AG04449 (cell line): ENCODE results near the gene LSM12.

Experiments used
- CTCF ChIA-PET: fragments of 350-600 bp; formaldehyde crosslinking; extraction: SDS; loops from one replicate; lab custom pipeline; 2021; ENCODE audit warnings: antibody characterized with exemption; lab: Yijun Ruan, JAX
- POLR2A ChIA-PET: fragments of 400-600, 350-600 bp; formaldehyde crosslinking; extraction: SDS; loops from one replicate; lab custom pipeline; 2020; ENCODE audit warnings: antibody characterized with exemption, inconsistent platforms; lab: Yijun Ruan, JAX
- DNase-seq: peaks from one replicate; pipeline ENCODE4 v3.0.0-alpha.2; 2010; ENCODE audit warnings: low read depth, low spot score
- H3K4me3 ChIP-seq: 2 replicates; pipeline ENCODE4 v1.5.1; 2011; ENCODE audit warnings: low read depth, mild to moderate bottlenecking, control low read depth, low read length
- CTCF ChIP-seq: IDR thresholded peaks from one replicate; pipeline ENCODE4 v1.5.1; 2011; ENCODE audit warnings: mild to moderate bottlenecking, moderate library complexity, low read length, control low read depth, inconsistent platforms; ENCODE audit not compliant: insufficient read depth; ENCODE audit errors: missing control alignments

The LSM12 gene

GRCh38 chr17:44085908-44086307, 19.4 kb upstream of the LSM12 start:
- TF ChIP-seq CTCF: no peak
- DNase-seq: no peak
- ChIA-PET CTCF (interaction anchor here (1.1 to 6.2 kb wide), 6 partner anchors 13 to 145 kb away, joined by 3 to 39 read pairs (median 4); partner anchors contain the start of genes G6PC3 and HDAC5), POLR2A (interaction anchor here (1.1 kb wide), 1 partner anchor 38 kb away, joined by 3 read pairs; the partner anchor contains the start of gene HDAC5)
- H3K4me3 ChIP-seq: no peak overlapping the region

GRCh38 chr17:44084921-44085320, 18.4 kb upstream of the LSM12 start:
- CTCF ChIA-PET: interaction anchor here (1.1 to 6.2 kb wide), 6 partner anchors 12 to 39 kb away, joined by 3 to 39 read pairs (median 10); partner anchors contain the start of genes G6PC3 and HDAC5
- TF ChIP-seq CTCF: no peak
- POLR2A ChIA-PET: no interaction called here
- no peak overlapping the region for H3K4me3 ChIP-seq
- no peak for DNase-seq

- POLR2A ChIA-PET: interaction anchor here (1.4 kb wide), 1 partner anchor 40 kb away, joined by 4 read pairs; the partner anchor contains the start of gene HDAC5
- no peak for DNase-seq
- peak; percentile 25 for TF ChIP-seq CTCF
- CTCF ChIA-PET: interaction anchor here (0.9 to 6.2 kb wide), 8 partner anchors 11 to 46 kb away, joined by 3 to 39 read pairs (median 4); partner anchors contain the start of gene G6PC3
- H3K4me3 ChIP-seq: no peak overlapping the region
Measured at GRCh38 chr17:44084131-44084538, 17.7 kb upstream of the LSM12 start.

- CTCF ChIA-PET: interaction anchor here (0.7 to 6.2 kb wide), 9 partner anchors 10 to 85 kb away, joined by 3 to 39 read pairs (median 4); partner anchors contain the start of gene G6PC3
- peak; percentile 27 for TF ChIP-seq CTCF
- POLR2A ChIA-PET: interaction anchor here (1.4 kb wide), 1 partner anchor 40 kb away, joined by 4 read pairs; the partner anchor contains the start of gene HDAC5
- H3K4me3 ChIP-seq: no peak overlapping the region
- no peak for DNase-seq
Measured at GRCh38 chr17:44083250-44083849, 16.9 kb upstream of the LSM12 start.

GRCh38 chr17:44082256-44082927, 15.9 kb upstream of the LSM12 start:
- H3K4me3 ChIP-seq: no peak overlapping the region
- ChIA-PET POLR2A (no interaction called here), CTCF (interaction anchor here (1.7 to 6.2 kb wide), 3 partner anchors 9 to 34 kb away, joined by 6 to 39 read pairs (median 14); partner anchors contain the start of gene G6PC3)
- DNase-seq: no peak
- no peak for TF ChIP-seq CTCF

- no peak for TF ChIP-seq CTCF
- no peak overlapping the region for H3K4me3 ChIP-seq
- ChIA-PET POLR2A (no interaction called here), CTCF (interaction anchor here (1.2 to 6.2 kb wide), 3 partner anchors 9 to 87 kb away, joined by 3 to 39 read pairs (median 14); partner anchors contain the start of gene G6PC3)
- DNase-seq: no peak
Measured at GRCh38 chr17:44081681-44082080, 15.2 kb upstream of the LSM12 start.
